Type B pancreatic cell (in vitro differentiated cells): Measurements from ENCODE around the gene DIRAS1. TPM values are rescaled to one million over a fixed set of nuclear protein-coding genes. Genes with fewer than 3 reads are reported as not detected.

ENCODE experiments used
- DNase-seq: peaks from one replicate; pipeline ENCODE4 v3.0.0; 2021; ENCODE audit warnings: mixed read lengths; ENCODE audit not compliant: unreplicated experiment; ENCODE audit errors: extremely low spot score
- H3K27ac Mint-ChIP-seq: 2 replicates; pipeline ENCODE4 v1.8.0; 2021; ENCODE audit warnings: mild to moderate bottlenecking, mixed read lengths
- H3K27me3 Mint-ChIP-seq: 2 replicates; pipeline ENCODE4 v1.8.0; 2021; ENCODE audit warnings: mixed read lengths
- H3K36me3 Mint-ChIP-seq: 2 replicates; pipeline ENCODE4 v1.8.0; 2021; ENCODE audit warnings: mixed read lengths
- H3K4me1 Mint-ChIP-seq: one replicate; pipeline ENCODE4 v1.8.0; 2021; ENCODE audit warnings: mixed read lengths; ENCODE audit not compliant: unreplicated experiment
- H3K4me3 Mint-ChIP-seq: 2 replicates; pipeline ENCODE4 v1.8.0; 2021; ENCODE audit warnings: mild to moderate bottlenecking, mixed read lengths
- H3K9me3 Mint-ChIP-seq: 2 replicates; pipeline ENCODE4 v1.8.0; 2021; ENCODE audit warnings: mixed read lengths
- CTCF ChIP-seq: fragments of 200-600 bp; sonication (generic); conservative IDR thresholded peaks from 2 replicates; pipeline ENCODE4 v1.5.0; 2021; ENCODE audit warnings: antibody characterized with exemption, mild to moderate bottlenecking
- total RNA-seq: library from RNA; stranded (reverse); gene quantifications from 2 replicates; pipeline ENCODE4 v1.2.1, GENCODE V29; 2021; ENCODE audit warnings: low replicate concordance

The DIRAS1 gene
- total RNA-seq, 1 donor from 2014 or later = 10.4 TPM

DNA sequence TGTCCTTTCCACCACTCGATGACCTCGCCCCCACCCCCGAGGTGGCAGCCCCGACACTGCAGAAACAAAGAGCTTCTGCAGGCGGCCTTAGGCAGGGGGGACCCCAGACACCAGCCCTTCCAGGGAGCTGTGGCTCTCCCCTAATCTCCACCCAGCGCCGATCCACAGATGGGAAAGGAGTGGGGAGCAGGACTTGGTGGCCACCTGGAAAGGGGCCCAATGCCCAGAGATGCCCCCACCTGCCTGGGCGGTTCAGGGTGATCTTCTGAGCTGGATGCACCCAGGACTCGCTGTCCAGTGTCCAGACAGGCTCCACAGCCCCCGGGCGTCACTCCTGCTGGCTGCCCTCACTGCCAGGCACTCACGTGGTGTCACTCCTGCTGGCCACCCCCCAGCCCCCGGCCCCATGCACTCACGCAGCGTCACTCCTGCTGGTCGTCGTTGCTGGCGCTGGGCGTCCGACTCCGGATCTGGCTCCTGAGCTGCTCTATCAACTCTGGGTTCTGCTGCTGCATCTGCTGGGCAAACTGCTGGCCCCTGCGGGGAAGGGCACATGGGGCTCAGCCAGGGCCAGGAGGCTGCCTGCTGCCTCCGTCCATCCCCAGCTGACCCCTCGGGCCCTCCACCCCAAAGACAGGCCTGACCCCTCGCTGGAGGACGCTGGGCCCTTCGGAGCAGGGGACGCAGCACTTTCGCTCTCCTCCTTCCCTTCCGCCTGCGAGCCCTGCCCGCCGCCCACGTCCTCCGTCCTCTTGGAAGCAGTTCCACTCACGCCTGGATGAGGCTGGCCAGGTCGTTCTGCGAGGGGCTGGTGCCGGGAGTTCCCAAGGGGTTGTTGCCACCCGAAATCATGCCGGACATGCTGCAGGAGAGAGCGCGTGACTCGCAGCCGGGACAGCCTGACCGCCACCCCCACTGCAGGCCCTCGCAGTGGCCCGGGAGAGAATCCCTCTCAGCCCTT lies 36.0 kb upstream of the DIRAS1 start:
- DNase-seq = no peak
- H3K9me3 Mint-ChIP-seq = no peaks in the 10 kb centered on the region
- no peak for TF ChIP-seq CTCF
- peaks cover 3% of the 10 kb centered on the region for H3K36me3 Mint-ChIP-seq
- no peaks in the 10 kb centered on the region for H3K4me1 Mint-ChIP-seq
- H3K4me3 Mint-ChIP-seq = no peak overlapping the region
- H3K27me3 Mint-ChIP-seq = no peaks in the 10 kb centered on the region
- no peak overlapping the region for H3K27ac Mint-ChIP-seq

DNA sequence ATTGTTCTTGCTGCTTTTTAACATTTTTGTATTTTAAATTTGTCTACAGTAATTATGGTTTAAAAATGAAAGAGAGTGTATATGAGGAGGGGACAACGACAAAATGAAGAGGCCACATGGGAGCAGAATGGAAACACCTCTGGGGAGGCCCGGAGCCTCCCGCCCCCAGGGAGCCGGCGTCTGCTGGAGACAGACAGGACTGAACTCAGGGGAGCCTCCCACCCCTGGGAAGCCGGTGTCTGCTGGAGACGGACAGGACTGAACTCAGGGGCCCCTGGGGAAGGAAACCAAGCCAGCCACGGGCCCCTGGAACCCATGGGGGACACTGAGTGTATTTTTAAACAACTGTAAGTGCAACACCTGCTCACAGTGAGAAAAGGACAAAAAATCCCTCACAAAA lies 35.3 kb upstream of the DIRAS1 start:
- DNase-seq = no peak
- no peak for TF ChIP-seq CTCF
- no peaks in the 10 kb centered on the region for H3K27me3 Mint-ChIP-seq
- H3K27ac Mint-ChIP-seq = no peak overlapping the region
- no peaks in the 10 kb centered on the region for H3K4me1 Mint-ChIP-seq
- no peaks in the 10 kb centered on the region for H3K9me3 Mint-ChIP-seq
- no peak overlapping the region for H3K4me3 Mint-ChIP-seq
- H3K36me3 Mint-ChIP-seq = peaks cover 3% of the 10 kb centered on the region

- Mint-ChIP-seq H3K4me1 (no peaks in the 10 kb centered on the region), H3K9me3 (no peaks in the 10 kb centered on the region), H3K27me3 (no peaks in the 10 kb centered on the region), H3K27ac (no peak overlapping the region), H3K36me3 (peaks cover 3% of the 10 kb centered on the region), H3K4me3 (no peak overlapping the region)
- no peak for DNase-seq
- no peak for TF ChIP-seq CTCF
Measured at GRCh38 chr19:2755811-2756210, 34.6 kb upstream of the DIRAS1 start.

GRCh38 chr19:2755448-2755705 lies 34.2 kb upstream of the DIRAS1 start:
- Mint-ChIP-seq H3K4me3 (no peak overlapping the region), H3K4me1 (no peaks in the 10 kb centered on the region), H3K9me3 (no peaks in the 10 kb centered on the region), H3K27me3 (no peaks in the 10 kb centered on the region), H3K27ac (no peak overlapping the region), H3K36me3 (peaks cover 3% of the 10 kb centered on the region)
- TF ChIP-seq CTCF = no peak
- no peak for DNase-seq

DNA sequence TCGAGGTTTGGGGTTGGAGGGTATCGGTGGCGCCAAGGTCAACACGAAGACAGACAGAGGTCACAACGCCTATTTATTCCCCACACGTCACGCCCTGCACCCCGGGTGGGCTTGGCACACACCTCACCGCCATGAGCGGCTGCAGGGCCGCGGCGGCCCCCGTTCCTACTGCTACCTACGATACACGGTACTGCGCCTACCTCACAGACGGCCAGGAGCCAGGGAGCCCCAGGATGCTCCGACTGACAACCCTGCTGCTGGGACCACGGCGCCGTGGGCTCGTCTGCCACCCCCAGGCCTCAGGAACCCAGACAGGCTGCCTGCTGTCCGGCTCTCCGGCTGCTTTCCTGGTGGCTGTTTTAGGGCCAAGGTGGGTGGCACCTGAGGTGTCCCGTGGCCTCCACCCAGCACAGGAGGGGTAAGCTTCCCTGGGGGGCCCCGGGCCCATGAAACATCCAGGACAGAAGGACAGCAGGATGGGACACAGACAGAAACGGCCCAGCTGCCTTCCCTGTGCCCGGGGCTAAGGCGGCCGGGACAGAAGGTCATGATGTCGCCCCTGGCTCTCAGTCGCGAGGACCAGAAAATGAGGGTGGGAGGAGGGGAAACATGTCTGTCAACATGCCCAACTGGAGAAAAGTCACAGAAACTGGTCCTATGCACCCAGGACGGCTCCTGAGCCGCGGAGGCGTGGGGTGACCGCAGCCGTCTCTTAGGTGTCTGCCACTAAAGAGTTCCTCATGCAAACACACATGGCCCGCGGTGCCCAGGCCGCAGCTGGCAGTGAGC lies 33.7 kb upstream of the DIRAS1 start:
- Mint-ChIP-seq H3K4me1 (no peaks in the 10 kb centered on the region), H3K27me3 (no peaks in the 10 kb centered on the region), H3K36me3 (peaks cover 3% of the 10 kb centered on the region), H3K9me3 (no peaks in the 10 kb centered on the region), H3K27ac (no peak overlapping the region), H3K4me3 (no peak overlapping the region)
- TF ChIP-seq CTCF = no peak
- no peak for DNase-seq
